ENCODE data around the gene LINC00632. TPM values are rescaled to one million over a fixed set of nuclear protein-coding genes. Genes with fewer than 3 reads are reported as not detected.

LINC00632 gene
- 1.7 and 7.3 TPM in 2 replicates for total RNA-seq

GRCh38 chrX:140709421-140709846 lies at the start of gene LINC00632:
Gene LINC00632, plus strand, starts transcription at chrX:140709759.

Other genes with a start within 250 kb of the LINC00632 start
- 0.15 TPM in 1 of 2 replicates, not detected in the other for gene SOX3, start 204.7 kb upstream of the LINC00632 start, total RNA-seq